HG02943 (cell line): ENCODE measurements around the gene PLXNA4.
"Not testable (repeated sequence)": the region's sequence is repeated elsewhere in the genome, so short reads cannot be mapped to it uniquely, and the experiment has no call there.

Experiments
- ATAC-seq: cut with Tn5 transposase; IDR thresholded peaks from one replicate; pipeline ENCODE4 v1.9.1; 2021; ENCODE audit warnings: mild to moderate bottlenecking, low read depth, moderate library complexity; ENCODE audit not compliant: unreplicated experiment

Gene PLXNA4

DNA sequence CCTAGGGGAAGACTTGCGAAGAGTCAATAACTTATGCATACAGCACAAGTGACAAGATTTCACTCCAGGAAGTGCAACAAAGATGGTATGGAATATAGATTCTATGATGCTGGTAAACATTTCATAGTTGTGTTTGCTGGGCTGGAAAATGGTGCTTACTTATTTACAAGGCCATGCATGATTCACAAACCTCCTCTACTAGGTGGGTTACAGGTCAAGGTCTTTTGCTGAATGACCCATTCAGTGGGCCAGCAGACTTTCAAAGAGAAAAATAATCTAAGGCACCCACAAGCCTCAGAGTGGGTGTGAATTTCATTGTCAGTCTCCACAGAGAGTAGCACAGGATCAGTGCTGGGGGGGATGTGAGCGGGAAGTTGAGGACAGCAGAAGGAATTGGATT lies 378.5 kb downstream of the PLXNA4 start:
- ATAC-seq: no peak

DNA sequence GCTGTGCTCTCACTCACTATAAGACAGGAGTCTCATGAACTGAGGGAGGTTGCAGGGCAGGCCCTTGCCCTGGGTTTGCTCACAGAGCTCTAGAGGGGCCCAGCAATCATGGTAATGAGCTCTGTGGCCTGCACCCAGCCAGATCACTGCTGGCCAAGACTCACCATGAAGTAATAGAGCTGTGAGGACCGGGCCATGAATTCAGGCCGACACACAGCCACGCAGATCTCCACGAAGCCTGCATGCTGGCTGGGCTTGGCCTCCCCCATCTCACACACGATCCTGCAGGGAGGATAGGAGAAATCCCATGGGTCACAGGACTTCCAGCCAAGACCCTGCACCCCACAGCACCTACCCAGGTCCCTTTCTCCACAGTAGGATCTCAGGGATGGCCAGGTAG lies 382.4 kb downstream of the PLXNA4 start:
- no peak for ATAC-seq

DNA sequence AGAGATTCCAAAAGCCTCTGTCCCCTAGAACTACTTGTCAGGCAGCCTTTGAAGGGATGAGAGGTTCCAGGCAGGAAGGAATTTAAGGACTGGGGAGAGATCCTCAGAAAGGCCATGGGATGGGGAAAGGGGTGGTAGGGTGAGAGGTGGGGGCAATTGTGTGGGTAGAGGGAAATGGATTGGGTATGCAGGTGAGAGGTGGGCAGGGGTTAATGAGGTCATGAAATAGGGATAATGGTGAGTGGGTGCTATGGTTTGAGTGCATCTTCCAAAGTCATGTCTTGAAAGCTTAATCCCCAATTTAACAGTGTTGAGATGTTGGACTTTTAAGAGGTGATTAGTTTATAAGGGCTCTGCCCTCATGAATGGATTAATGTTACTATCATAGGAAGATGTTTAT lies 383.5 kb downstream of the PLXNA4 start:
- no peak for ATAC-seq

DNA sequence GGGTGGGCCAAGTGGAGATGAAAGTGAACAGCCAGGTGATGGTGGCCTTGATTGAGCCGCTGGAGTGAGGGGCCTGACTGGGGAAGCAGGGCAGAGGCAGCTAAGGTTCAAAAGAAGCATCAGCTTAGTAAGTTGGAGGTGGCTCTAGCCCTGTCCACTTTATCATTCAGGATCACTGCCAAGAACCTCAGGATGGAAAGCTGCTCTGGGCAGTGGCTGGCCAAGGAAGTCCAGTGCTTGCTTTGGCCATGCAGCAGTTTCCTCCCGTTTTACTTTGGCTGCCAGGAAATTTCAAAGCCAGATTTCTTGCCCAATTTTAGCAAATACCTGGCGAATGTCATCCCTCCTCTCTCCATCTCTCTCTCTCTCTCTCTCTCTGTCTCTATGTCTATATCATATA lies 384.9 kb downstream of the PLXNA4 start:
- ATAC-seq: no peak

DNA sequence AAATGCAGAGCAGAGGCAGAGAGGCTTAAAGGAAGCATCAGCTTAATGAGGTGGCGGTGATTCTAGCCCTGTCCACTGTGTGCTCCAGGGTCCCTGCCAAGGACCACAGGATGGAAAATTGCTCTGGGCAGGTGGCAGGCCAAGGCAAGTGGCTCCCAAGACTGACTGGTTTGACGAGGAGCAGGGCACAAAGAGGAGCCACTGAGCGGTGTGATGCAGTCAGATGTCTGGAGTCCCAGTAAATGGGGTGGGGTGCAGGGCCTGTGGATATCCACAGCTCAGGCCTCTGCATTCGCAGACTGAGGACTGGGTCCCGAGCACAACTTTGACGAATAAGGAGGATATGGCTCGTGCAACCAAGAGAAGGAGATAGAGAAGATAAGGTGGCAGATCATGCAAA lies 385.6 kb downstream of the PLXNA4 start:
- ATAC-seq: no peak

- no peak for ATAC-seq
Observed at GRCh38 chr7:132189881-132190280, 386.4 kb downstream of the PLXNA4 start.

GRCh38 chr7:132187869-132188789 lies 388.1 kb downstream of the PLXNA4 start:
- no peak for ATAC-seq

GRCh38 chr7:132187391-132187790 lies 388.9 kb downstream of the PLXNA4 start:
- ATAC-seq: no peak

DNA sequence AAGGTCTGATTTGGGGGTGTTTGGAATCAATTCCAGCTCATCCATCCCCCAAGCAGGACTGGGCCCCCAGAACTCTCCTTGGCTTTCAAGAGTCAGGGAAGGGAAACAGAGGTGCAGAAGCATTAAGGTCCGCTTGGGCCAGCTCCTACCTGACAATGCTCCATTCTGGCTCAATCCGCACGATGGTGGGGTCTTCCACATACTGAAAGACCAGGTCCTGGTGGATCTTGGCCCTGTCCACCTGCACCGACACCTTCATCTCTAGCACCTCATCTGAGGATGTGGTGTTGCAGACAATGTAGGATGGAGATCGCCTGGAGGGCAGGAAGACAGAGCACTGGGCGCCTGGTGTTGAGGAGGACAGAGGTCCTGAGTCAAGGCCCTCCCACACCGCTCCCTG lies 391.1 kb downstream of the PLXNA4 start:
- ATAC-seq: no peak

DNA sequence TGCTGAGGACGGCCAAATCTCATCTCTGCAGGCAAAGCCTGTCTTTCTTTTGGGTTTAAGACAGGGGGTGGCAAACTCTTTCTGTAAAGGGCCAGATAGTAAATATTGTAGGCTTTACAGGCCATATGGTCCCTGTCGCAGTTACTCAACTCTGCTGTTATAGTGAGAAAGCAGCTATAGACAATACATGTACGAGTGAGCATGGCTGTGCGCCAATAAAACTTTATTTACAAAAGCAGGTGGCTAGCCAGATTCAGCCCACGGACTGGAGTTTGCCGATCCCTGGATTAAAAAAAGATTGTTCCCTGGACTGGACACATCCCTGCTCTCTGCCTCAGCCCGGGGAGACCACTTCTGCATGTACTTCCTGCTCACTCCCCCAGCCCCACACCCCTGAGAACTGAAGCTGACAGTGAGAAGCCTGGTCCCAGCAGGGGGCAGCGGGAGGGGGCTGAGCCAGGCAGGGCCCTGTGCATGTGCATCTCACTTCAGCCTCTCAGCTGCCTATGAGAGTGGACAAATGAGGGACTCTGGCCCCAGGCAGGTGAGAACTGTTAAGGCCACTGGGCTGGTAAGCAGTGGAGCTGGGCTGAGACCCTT lies 392.4 kb downstream of the PLXNA4 start:
- ATAC-seq: no peak

GRCh38 chr7:132182992-132183391 lies 393.3 kb downstream of the PLXNA4 start:
- no peak for ATAC-seq

GRCh38 chr7:132181946-132182685 lies 394.2 kb downstream of the PLXNA4 start:
- no peak for ATAC-seq

DNA sequence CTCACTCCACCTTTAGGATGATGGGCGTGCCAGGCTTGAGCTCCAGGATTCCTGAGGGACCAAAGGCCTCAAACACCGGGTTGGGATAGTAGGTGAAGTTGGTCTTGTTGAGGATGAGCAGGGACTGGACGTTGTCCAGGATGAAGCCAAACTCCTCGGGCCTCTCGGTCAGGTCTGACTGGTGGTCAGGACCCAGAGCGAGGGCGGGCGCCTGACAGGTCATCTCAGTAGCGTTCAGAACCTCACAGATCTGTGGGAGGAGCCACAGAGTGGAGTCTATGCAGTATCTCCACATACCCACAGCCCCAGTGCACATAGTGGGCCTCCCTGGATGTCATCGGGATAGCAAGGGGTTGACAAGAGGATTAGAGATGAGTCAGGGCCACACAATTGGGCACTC lies 394.9 kb downstream of the PLXNA4 start:
- no peak for ATAC-seq

DNA sequence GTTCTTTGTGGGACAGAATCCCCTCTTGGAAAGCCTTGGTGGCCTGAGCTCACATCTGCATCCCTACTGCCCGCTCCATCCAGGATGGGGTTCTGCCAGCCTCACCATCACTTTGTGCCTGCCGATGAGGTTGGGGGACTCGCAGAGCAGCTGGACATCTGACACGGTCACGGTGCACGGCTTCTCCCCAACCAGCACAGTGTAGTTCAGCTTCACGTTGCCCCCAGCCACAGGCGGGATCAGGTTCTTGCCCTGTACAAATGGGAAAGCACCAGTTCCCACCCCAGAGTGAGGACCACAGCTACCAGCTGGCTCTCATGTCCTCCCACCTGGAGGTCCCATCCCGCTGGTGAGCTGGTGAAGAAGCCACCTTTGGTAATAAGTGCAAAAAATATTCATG lies 395.8 kb downstream of the PLXNA4 start:
- ATAC-seq: no peak

DNA sequence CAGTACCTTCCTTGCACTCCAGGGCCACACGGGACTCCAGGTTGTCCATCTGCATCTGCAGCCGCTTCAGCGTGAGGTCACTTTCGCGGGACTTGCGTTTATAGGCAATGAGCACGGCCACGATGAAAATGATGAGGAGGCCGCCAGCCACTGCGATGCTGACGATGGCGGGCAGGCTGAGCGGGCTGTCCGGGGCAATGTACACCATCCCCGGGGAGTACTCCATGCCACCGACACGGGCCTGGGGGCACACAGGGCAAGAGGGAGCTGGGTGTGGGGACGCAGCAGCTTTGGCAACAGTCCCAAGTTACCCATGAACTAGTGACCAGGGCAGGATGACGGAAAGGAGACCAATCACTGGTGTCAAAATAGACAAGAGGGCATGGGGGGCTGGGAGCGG lies 396.6 kb downstream of the PLXNA4 start:
- no peak for ATAC-seq

- no peak for ATAC-seq
Observed at GRCh38 chr7:132179080-132179430, 397.2 kb downstream of the PLXNA4 start.

- ATAC-seq: not testable (repeated sequence)
Observed at GRCh38 chr7:132178402-132179079, 397.7 kb downstream of the PLXNA4 start.

GRCh38 chr7:132177708-132178401 lies 398.4 kb downstream of the PLXNA4 start:
- no peak for ATAC-seq

DNA sequence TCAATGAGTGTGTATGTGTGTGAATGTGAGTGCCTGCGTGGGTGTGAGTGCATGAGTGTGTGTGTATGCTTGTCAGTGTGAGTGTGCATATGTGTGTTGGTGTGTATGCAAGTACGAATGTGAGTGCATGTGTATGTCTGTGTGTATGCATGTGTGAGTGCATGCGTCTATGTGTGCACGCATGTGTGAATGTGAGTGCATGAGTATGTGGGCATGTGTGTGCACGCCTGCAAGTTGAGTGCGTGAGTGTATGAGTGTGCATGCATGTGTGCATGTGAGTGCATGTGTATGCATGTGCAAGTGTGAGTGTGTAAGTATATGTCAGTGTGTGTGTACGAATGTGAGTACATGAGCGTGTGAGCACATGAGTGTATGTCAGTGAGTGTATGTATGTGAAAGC lies 399.6 kb downstream of the PLXNA4 start:
- ATAC-seq: no peak

- ATAC-seq: no peak
Observed at GRCh38 chr7:132171130-132171576, 405.1 kb downstream of the PLXNA4 start.
